DOHH2 (cell line): ENCODE results near the gene EPHA6.

ENCODE experiments used
- H3F3A ChIP-seq: fragments of 200-600 bp; sonication (generic), shearing (Covaris generic); 2 replicates; pipeline ENCODE4 v1.6.0; 2016; ENCODE audit warnings: antibody characterized with exemption, mild to moderate bottlenecking; ENCODE audit not compliant: control insufficient read depth, insufficient read depth
- H3K27ac ChIP-seq: fragments of 200-600 bp; sonication (generic); 2 replicates; pipeline ENCODE4 v1.5.1; 2014; ENCODE audit warnings: low read depth, mild to moderate bottlenecking, low read length, moderate library complexity
- H3K27me3 ChIP-seq: fragments of 200-600 bp; sonication (generic); 2 replicates; pipeline ENCODE4 v1.6.1; 2014; ENCODE audit warnings: mild to moderate bottlenecking, low read length, mixed read lengths; ENCODE audit not compliant: control insufficient read depth
- H3K36me3 ChIP-seq: fragments of 200-600 bp; sonication (generic); 2 replicates; pipeline ENCODE4 v1.6.1; 2014; ENCODE audit warnings: mild to moderate bottlenecking, low read length, moderate library complexity, mixed read lengths; ENCODE audit not compliant: control insufficient read depth
- H3K4me1 ChIP-seq: fragments of 200-600 bp; sonication (generic); 2 replicates; pipeline ENCODE4 v1.6.1; 2014; ENCODE audit warnings: mild to moderate bottlenecking, low read length, mixed read lengths; ENCODE audit not compliant: control insufficient read depth
- H3K4me2 ChIP-seq: fragments of 200-600 bp; sonication (generic); 2 replicates; pipeline ENCODE4 v1.6.0; 2014; ENCODE audit warnings: mild to moderate bottlenecking, low read length, moderate library complexity
- H3K4me3 ChIP-seq: fragments of 200-600 bp; sonication (generic); 2 replicates; pipeline ENCODE4 v1.5.1; 2014; ENCODE audit warnings: mild to moderate bottlenecking, low read length, mixed read lengths
- H3K79me2 ChIP-seq: fragments of 200-600 bp; sonication (generic); 2 replicates; pipeline ENCODE4 v1.6.1; 2014; ENCODE audit warnings: mild to moderate bottlenecking, low read length, mixed read lengths; ENCODE audit not compliant: control insufficient read depth
- H3K9me2 ChIP-seq: fragments of 200-600 bp; sonication (generic); replicated peaks from 2 replicates; pipeline ENCODE4 v1.6.1; 2014; ENCODE audit warnings: mild to moderate bottlenecking, low read length, mixed read lengths; ENCODE audit not compliant: control insufficient read depth
- H3K9me3 ChIP-seq: fragments of 200-600 bp; sonication (generic); 2 replicates; pipeline ENCODE4 v1.6.1; 2014; ENCODE audit warnings: antibody characterized with exemption, low read length, mixed read lengths; ENCODE audit not compliant: control insufficient read depth, insufficient read depth
- H4K20me1 ChIP-seq: fragments of 200-600 bp; sonication (generic); 2 replicates; pipeline ENCODE4 v1.6.0; 2014; ENCODE audit warnings: low read depth, mild to moderate bottlenecking, antibody characterized with exemption, low read length, moderate library complexity; ENCODE audit not compliant: control insufficient read depth, insufficient read depth
- CTCF ChIP-seq: fragments of 200-600 bp; sonication (generic); IDR thresholded peaks from one replicate; pipeline ENCODE4 v1.5.1; 2014; ENCODE audit warnings: antibody characterized with exemption, mild to moderate bottlenecking, low read depth, low read length; ENCODE audit not compliant: poor library complexity, severe bottlenecking
- EZH2phosphoT487 ChIP-seq: fragments of 200-600 bp; sonication (generic); IDR thresholded peaks from 2 replicates; pipeline ENCODE4 v1.6.1; 2017; ENCODE audit warnings: borderline replicate concordance, mild to moderate bottlenecking, antibody characterized with exemption, low read length, moderate library complexity, mixed read lengths

EPHA6 gene

GRCh38 chr3:97001611-97002010, 187.2 kb downstream of the EPHA6 start:
- no peak overlapping the region for H3K27ac ChIP-seq
- no peaks in the 10 kb centered on the region for H3K27me3 ChIP-seq
- H4K20me1 ChIP-seq, result no peaks in the 10 kb centered on the region
- H3K4me3 ChIP-seq, result no peak overlapping the region
- H3K36me3 ChIP-seq, result no peaks in the 10 kb centered on the region
- no peaks in the 10 kb centered on the region for H3K9me2 ChIP-seq
- no peak for TF ChIP-seq CTCF
- no peak for TF ChIP-seq EZH2phosphoT487
- no peaks in the 10 kb centered on the region for H3K4me1 ChIP-seq
- no peak overlapping the region for H3K4me2 ChIP-seq
- no peaks in the 10 kb centered on the region for H3K9me3 ChIP-seq
- H3F3A ChIP-seq, result no peaks in the 10 kb centered on the region
- H3K79me2 ChIP-seq, result no peaks in the 10 kb centered on the region

- no peak overlapping the region for H3K4me3 ChIP-seq
- no peak overlapping the region for H3K27ac ChIP-seq
- H3K4me2 ChIP-seq, result no peak overlapping the region
- no peaks in the 10 kb centered on the region for H3K4me1 ChIP-seq
- no peaks in the 10 kb centered on the region for H3K36me3 ChIP-seq
- H3F3A ChIP-seq, result no peaks in the 10 kb centered on the region
- TF ChIP-seq CTCF (no peak), EZH2phosphoT487 (no peak)
- H4K20me1 ChIP-seq, result no peaks in the 10 kb centered on the region
- H3K9me2 ChIP-seq, result no peaks in the 10 kb centered on the region
- no peaks in the 10 kb centered on the region for H3K79me2 ChIP-seq
- H3K27me3 ChIP-seq, result no peaks in the 10 kb centered on the region
- H3K9me3 ChIP-seq, result no peaks in the 10 kb centered on the region; the same call in 1 of the 2 replicates
Observed at GRCh38 chr3:97009427-97010019, 195.1 kb downstream of the EPHA6 start.

GRCh38 chr3:97010881-97011657, 196.7 kb downstream of the EPHA6 start:
- Histone ChIP-seq H4K20me1 (no peaks in the 10 kb centered on the region), H3K9me3 (no peaks in the 10 kb centered on the region; the same call in 1 of the 2 replicates), H3K36me3 (no peaks in the 10 kb centered on the region), H3F3A (no peaks in the 10 kb centered on the region), H3K4me2 (no peak overlapping the region), H3K27me3 (no peaks in the 10 kb centered on the region), H3K4me3 (no peak overlapping the region), H3K27ac (no peak overlapping the region), H3K4me1 (no peaks in the 10 kb centered on the region), H3K79me2 (no peaks in the 10 kb centered on the region), H3K9me2 (no peaks in the 10 kb centered on the region)
- no peak for TF ChIP-seq EZH2phosphoT487
- TF ChIP-seq CTCF, result no peak
